ENCODE measurements around the gene COG5.

The COG5 gene

GRCh38 chr7:107330478-107330877 lies 233.2 kb downstream of the COG5 start:
- no peak for DNase-seq (ENCODE audit: low read depth in 2 of 2)

- no peak for DNase-seq (ENCODE audit: low read depth in 2 of 2)
These were observed 235.6 kb downstream of the COG5 start for GRCh38 chr7:107327986-107328569.

- no peak for DNase-seq (ENCODE audit: low read depth in 2 of 2)
These were observed 237.7 kb downstream of the COG5 start for GRCh38 chr7:107326061-107326460.

- DNase-seq (ENCODE audit: low read depth in 2 of 2), result no peak
These were observed 241.7 kb downstream of the COG5 start for GRCh38 chr7:107322015-107322414.

GRCh38 chr7:107321611-107322010 lies 242.1 kb downstream of the COG5 start:
- no peak for DNase-seq (ENCODE audit: low read depth in 2 of 2)

GRCh38 chr7:107319724-107320228 lies 243.9 kb downstream of the COG5 start:
- no peak for DNase-seq (ENCODE audit: low read depth in 2 of 2)

- no peak for DNase-seq (ENCODE audit: low read depth in 2 of 2)
These were observed 245.1 kb downstream of the COG5 start for GRCh38 chr7:107318523-107319160.

- DNase-seq (ENCODE audit: low read depth in 2 of 2), result no peak
These were observed 248.0 kb downstream of the COG5 start for GRCh38 chr7:107315716-107316220.

- no peak for DNase-seq (ENCODE audit: low read depth in 2 of 2)
These were observed 250.4 kb downstream of the COG5 start for GRCh38 chr7:107313355-107313754.

GRCh38 chr7:107312418-107312817 lies 251.3 kb downstream of the COG5 start:
- DNase-seq (ENCODE audit: low read depth in 2 of 2), result no peak

- no peak for DNase-seq (ENCODE audit: low read depth in 2 of 2)
These were observed 254.4 kb downstream of the COG5 start for GRCh38 chr7:107309296-107309695.

- DNase-seq (ENCODE audit: low read depth in 2 of 2), result no peak
These were observed 259.1 kb downstream of the COG5 start for GRCh38 chr7:107304636-107305035.

- DNase-seq (ENCODE audit: low read depth in 2 of 2), result no peak
These were observed 259.7 kb downstream of the COG5 start for GRCh38 chr7:107304063-107304462.

GRCh38 chr7:107302250-107302847 lies 261.4 kb downstream of the COG5 start:
- DNase-seq (ENCODE audit: low read depth in 2 of 2), result no peak

- DNase-seq (ENCODE audit: low read depth in 2 of 2), result no peak
These were observed 269.5 kb downstream of the COG5 start for GRCh38 chr7:107294182-107294581.

GRCh38 chr7:107292591-107292990 lies 271.1 kb downstream of the COG5 start:
- no peak for DNase-seq (ENCODE audit: low read depth in 2 of 2)

- DNase-seq (ENCODE audit: low read depth in 2 of 2), result no peak
These were observed 272.3 kb downstream of the COG5 start for GRCh38 chr7:107291434-107291833.

- no peak for DNase-seq (ENCODE audit: low read depth in 2 of 2)
These were observed 276.7 kb downstream of the COG5 start for GRCh38 chr7:107286751-107287621.

- no peak for DNase-seq (ENCODE audit: low read depth in 2 of 2)
These were observed 278.7 kb downstream of the COG5 start for GRCh38 chr7:107284911-107285479.

- no peak for DNase-seq (ENCODE audit: low read depth in 2 of 2)
These were observed 286.4 kb downstream of the COG5 start for GRCh38 chr7:107277331-107277730.

GRCh38 chr7:107276220-107276827 lies 287.4 kb downstream of the COG5 start:
- DNase-seq (ENCODE audit: low read depth in 2 of 2), result no peak
